ENCODE results near the gene MMP19. TPM values are rescaled to one million over a fixed set of nuclear protein-coding genes. Genes with fewer than 3 reads are reported as not detected.

Gene MMP19
- total RNA-seq, 1 donor from 2014 or later: 0.15 TPM

- no peak overlapping the region for H3K4me3 Mint-ChIP-seq (ENCODE audit: unreplicated experiment)
- peaks cover 17% of the 10 kb centered on the region for H3K36me3 Mint-ChIP-seq (ENCODE audit: low read depth, unreplicated experiment)
- no peaks in the 10 kb centered on the region for H3K4me1 Mint-ChIP-seq (ENCODE audit: unreplicated experiment)
- H3K27ac Mint-ChIP-seq (ENCODE audit: unreplicated experiment): no peak overlapping the region
- DNase-seq (ENCODE audit: low spot score): no peak
- TF ChIP-seq CTCF (IDR thresholded peaks at IDR 0.05; ENCODE audit: unreplicated experiment): no peak
- no peaks in the 10 kb centered on the region for H3K27me3 Mint-ChIP-seq (ENCODE audit: unreplicated experiment)
- H3K9me3 Mint-ChIP-seq (ENCODE audit: unreplicated experiment): no peaks in the 10 kb centered on the region
Measured at GRCh38 chr12:55809274-55809673, 33.5 kb downstream of the MMP19 start.

GRCh38 chr12:55806982-55807381 is 35.8 kb downstream of the MMP19 start:
- H3K36me3 Mint-ChIP-seq (ENCODE audit: low read depth, unreplicated experiment): peaks cover 14% of the 10 kb centered on the region
- no peaks in the 10 kb centered on the region for H3K4me1 Mint-ChIP-seq (ENCODE audit: unreplicated experiment)
- no peaks in the 10 kb centered on the region for H3K9me3 Mint-ChIP-seq (ENCODE audit: unreplicated experiment)

DNA sequence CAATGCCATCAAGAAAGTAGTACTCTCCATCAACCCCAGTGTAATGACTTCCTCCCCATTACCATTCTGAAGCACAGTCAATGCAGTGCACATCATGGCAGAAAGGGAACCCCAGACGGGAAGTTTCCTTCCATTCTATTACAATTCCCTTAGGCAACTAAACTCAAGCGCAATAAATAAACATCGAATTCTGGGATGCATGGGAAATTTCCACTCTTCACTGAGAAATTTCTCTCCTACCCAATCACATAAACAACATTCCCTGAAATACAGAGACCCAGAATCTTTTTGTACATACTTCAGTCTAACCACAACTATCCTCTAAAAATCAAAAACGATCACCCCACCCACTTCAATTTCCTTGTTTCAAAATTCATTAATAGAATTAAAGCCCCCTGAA is 45.2 kb downstream of the MMP19 start:
- no peaks in the 10 kb centered on the region for H3K27me3 Mint-ChIP-seq (ENCODE audit: unreplicated experiment)
- no peak overlapping the region for H3K4me3 Mint-ChIP-seq (ENCODE audit: unreplicated experiment)
- H3K9me3 Mint-ChIP-seq (ENCODE audit: unreplicated experiment): no peaks in the 10 kb centered on the region
- TF ChIP-seq CTCF (IDR thresholded peaks at IDR 0.05; ENCODE audit: unreplicated experiment): no peak
- H3K27ac Mint-ChIP-seq (ENCODE audit: unreplicated experiment): no peak overlapping the region
- peaks cover 21% of the 10 kb centered on the region for H3K36me3 Mint-ChIP-seq (ENCODE audit: low read depth, unreplicated experiment)
- no peak for DNase-seq (ENCODE audit: low spot score)
- no peaks in the 10 kb centered on the region for H3K4me1 Mint-ChIP-seq (ENCODE audit: unreplicated experiment)

More at GRCh38 chr12:55806982-55807381, 35.8 kb downstream of the MMP19 start:
- Mint-ChIP-seq H3K27me3 (ENCODE audit: unreplicated experiment) (no peaks in the 10 kb centered on the region), H3K27ac (ENCODE audit: unreplicated experiment) (no peak overlapping the region), H3K4me3 (ENCODE audit: unreplicated experiment) (no peak overlapping the region)
- no peak for DNase-seq (ENCODE audit: low spot score)
- TF ChIP-seq CTCF (IDR thresholded peaks at IDR 0.05; ENCODE audit: unreplicated experiment): no peak

DNA sequence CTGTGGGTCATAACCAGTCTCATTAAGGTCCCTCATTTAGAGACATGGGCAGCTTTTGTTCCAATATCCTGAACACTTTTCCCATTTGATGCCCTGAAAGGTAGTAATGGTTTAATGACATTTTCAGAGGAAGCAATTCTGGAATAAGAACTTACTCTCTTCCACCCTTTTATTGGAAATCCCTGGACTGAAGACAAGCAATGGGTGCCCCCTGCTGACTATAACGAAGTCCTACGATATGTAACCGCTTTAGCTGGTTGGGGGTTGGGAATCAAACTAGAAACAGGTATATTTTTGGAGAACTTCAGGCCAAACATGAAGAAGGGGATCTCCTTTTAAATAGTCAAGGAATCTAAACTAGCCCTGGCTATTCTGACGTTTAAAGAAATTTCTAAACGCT is 45.7 kb downstream of the MMP19 start:
- H3K27ac Mint-ChIP-seq (ENCODE audit: unreplicated experiment): no peak overlapping the region
- no peak overlapping the region for H3K4me3 Mint-ChIP-seq (ENCODE audit: unreplicated experiment)
- peaks cover 21% of the 10 kb centered on the region for H3K36me3 Mint-ChIP-seq (ENCODE audit: low read depth, unreplicated experiment)
- no peaks in the 10 kb centered on the region for H3K27me3 Mint-ChIP-seq (ENCODE audit: unreplicated experiment)
- peak; percentile 11 for DNase-seq (ENCODE audit: low spot score)
- peak; percentile 41 for TF ChIP-seq CTCF (IDR thresholded peaks at IDR 0.05; ENCODE audit: unreplicated experiment)
- no peaks in the 10 kb centered on the region for H3K9me3 Mint-ChIP-seq (ENCODE audit: unreplicated experiment)
- no peaks in the 10 kb centered on the region for H3K4me1 Mint-ChIP-seq (ENCODE audit: unreplicated experiment)

DNA sequence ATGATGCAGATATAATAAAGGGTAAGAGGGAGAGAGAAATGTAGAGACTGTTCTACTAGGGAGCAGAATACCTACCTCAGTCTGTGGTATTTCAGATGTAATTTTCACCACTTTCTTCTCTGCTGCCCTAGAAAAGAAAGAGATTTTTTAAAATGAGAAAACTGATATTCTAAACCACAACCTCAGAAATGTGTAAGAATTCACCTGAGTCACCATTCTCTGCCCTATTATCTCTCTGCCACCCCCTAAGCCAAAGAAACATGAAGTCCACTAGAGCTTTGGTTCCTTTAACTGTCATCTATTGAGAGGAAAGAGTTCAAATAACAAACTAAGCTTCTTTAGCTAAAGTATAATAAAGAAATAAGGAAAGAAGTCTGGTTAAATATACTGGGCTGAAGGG is 46.8 kb downstream of the MMP19 start:
- Mint-ChIP-seq H3K27me3 (ENCODE audit: unreplicated experiment) (no peaks in the 10 kb centered on the region), H3K4me1 (ENCODE audit: unreplicated experiment) (no peaks in the 10 kb centered on the region), H3K4me3 (ENCODE audit: unreplicated experiment) (no peak overlapping the region), H3K9me3 (ENCODE audit: unreplicated experiment) (no peaks in the 10 kb centered on the region), H3K36me3 (ENCODE audit: low read depth, unreplicated experiment) (peaks cover 21% of the 10 kb centered on the region), H3K27ac (ENCODE audit: unreplicated experiment) (no peak overlapping the region)
- no peak for DNase-seq (ENCODE audit: low spot score)
- no peak for TF ChIP-seq CTCF (IDR thresholded peaks at IDR 0.05; ENCODE audit: unreplicated experiment)

All from endothelial cell (in vitro differentiated cells).